GM18519 (cell line): ENCODE measurements around the gene ATP1B2.
"Not testable (repeated sequence)": the region's sequence is repeated elsewhere in the genome, so short reads cannot be mapped to it uniquely, and the experiment has no call there.

Experiments
- ATAC-seq: cut with Tn5 transposase; IDR thresholded peaks from one replicate; pipeline ENCODE4 v1.9.1; 2021; ENCODE audit warnings: mild to moderate bottlenecking, moderate library complexity; ENCODE audit not compliant: unreplicated experiment, low FRiP score

ATP1B2 gene

DNA sequence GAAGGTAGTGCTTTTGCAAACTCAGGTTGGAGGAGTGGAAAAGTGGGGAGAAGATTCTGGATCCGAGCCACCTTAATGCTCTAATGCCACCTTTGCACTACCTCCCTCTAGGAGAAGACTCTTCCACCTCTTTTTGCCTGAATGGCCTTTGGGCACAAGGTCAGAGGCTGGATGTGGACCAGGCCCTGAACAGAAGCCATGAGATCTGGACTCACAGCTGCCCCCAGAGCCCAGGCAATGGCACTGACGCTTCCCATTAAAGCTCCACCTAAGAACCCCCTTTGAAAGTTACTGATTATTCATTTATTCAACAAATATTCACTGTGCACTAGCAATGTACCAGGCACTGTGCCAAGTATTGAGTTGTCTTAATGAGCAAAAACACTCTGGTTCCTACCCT is 17.6 kb upstream of the ATP1B2 start:
- ATAC-seq: no peak

DNA sequence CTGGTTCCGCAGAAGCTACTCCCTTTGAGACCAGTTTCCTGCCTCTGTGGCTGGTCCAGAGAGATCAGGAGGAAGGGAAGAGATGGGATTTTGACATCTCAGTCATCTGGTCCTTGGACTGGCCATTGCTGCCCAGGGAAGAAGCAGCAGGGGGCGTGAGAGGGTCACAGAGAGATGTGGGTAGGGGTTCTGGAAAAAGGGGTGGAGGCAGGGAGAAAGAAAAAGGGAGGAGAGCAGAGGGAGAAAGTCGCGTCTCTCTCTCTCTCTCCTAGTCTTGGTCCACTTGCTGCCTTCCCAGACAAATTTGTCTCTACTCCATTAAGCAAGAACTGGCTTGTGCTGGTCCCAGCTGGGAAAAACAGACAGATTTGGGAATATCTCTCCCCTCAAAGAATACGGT is 16.3 kb upstream of the ATP1B2 start:
- no peak for ATAC-seq

GRCh38 chr17:7636163-7636562 is 14.6 kb upstream of the ATP1B2 start:
- no peak for ATAC-seq

DNA sequence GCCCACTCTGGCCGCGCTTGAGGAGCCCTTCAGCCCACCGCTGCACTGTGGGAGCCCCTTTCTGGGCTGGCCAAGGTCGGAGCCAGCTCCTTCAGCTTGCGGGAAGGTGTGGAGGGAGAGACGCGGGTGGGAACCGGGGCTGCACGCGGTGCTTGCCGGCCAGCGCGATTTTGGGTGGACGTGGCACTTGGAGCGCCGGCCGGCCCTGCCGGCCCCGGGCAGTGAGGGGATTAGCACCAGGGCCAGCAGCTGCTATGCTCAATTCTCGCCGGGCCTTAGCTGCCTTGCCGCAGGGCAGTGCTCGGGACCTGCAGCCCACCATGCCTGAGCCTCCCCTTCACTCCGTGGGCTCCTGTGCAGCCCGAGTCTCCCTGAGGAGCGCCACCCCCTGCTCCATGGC is 9.9 kb upstream of the ATP1B2 start:
- no peak for ATAC-seq

DNA sequence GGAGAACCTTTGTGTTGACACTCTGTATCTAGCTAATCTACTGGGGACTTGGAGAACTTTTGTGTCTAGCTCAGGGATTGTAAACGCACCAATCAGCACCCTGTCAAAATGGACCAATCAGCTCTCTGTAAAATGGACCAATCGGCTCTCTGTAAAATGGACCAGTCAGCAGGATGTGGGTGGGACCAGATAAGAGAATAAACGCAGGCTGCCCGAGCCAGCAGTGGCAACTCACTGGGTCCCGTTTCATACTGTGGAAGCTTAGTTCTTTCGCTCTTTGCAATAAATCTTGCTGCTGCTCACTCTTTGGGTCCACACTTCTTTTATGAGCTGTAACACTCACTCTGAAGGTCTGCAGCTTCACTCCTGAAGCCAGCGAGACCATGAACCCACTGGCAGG is 9.1 kb upstream of the ATP1B2 start:
- ATAC-seq: not testable (repeated sequence)

GRCh38 chr17:7644775-7645174 is 6.0 kb upstream of the ATP1B2 start:
- no peak for ATAC-seq

DNA sequence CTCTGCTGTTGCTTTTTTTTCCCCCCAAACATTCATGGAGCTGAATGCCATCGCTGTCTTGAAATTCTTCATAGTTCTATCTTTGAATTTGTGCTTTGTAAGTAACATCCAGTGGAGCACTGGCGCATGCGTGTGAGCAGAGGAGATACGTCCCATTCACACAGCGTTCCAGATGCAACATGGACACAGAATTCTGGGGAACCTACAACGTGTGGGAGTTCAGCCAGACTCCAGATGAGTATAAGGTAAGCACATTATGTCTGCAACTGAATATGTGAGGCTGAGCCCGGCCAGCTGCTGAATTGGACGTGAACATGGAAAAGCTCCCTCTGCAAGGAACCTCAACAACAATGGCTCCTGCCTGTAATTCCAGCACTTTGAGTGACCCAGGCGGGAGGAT is 4.3 kb upstream of the ATP1B2 start:
- no peak for ATAC-seq

DNA sequence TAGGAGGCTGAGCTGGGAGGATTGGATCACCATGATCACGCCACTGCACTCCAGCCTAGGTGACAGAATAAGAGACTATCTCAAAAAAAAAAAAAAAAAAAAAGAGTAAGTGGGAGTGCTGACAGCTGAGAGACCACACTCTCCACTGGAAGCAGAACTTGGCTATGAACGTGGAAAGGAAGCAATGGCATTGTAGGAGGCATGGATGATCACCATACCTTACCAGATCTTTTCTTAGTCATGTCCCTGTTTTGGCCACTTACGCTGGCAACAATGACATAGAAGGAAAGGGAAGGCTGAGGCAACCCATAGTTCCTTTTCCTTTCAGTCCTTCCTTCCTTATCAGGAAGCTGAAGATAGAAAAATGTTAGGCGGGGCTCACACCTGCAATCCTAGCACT is 3.7 kb upstream of the ATP1B2 start:
- no peak for ATAC-seq

DNA sequence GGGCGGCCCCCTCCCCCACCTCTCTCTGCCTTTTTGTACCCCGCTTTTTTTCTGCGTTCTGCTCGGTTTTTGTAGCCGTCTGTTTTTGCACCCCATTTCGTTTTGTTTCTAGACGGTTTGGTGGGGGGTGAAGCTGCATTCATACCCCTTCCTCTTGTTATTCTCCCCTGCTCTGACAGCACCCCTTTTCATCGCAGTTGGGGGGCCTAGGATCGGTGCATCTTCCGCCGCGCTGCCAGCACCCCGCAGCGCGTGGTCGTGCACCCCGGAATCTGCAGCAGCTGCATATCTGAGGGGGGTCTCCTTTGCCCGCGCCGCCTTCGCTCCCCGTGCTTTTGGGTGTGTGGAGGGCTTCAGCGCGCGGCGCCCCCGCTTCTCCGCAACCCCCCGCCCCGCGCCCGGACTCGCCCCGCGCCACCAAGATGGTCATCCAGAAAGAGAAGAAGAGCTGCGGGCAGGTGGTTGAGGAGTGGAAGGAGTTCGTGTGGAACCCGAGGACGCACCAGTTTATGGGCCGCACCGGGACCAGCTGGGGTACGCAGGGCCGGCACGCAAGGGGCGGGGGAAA is 455 bp downstream of the ATP1B2 start:
- ATAC-seq: no peak

GRCh38 chr17:7651665-7652387 is 1.1 kb downstream of the ATP1B2 start:
- no peak for ATAC-seq

GRCh38 chr17:7652388-7653356 is 1.9 kb downstream of the ATP1B2 start:
- ATAC-seq: no peak

GRCh38 chr17:7654832-7655540 is 4.3 kb downstream of the ATP1B2 start:
- ATAC-seq: no peak

- ATAC-seq: no peak
Observed at GRCh38 chr17:7655541-7655840, 4.8 kb downstream of the ATP1B2 start.

GRCh38 chr17:7656958-7657609 is 6.4 kb downstream of the ATP1B2 start:
- no peak for ATAC-seq

- ATAC-seq: no peak
Observed at GRCh38 chr17:7667656-7668406, 17.1 kb downstream of the ATP1B2 start.

GRCh38 chr17:7668482-7668881 is 17.8 kb downstream of the ATP1B2 start:
- no peak for ATAC-seq

DNA sequence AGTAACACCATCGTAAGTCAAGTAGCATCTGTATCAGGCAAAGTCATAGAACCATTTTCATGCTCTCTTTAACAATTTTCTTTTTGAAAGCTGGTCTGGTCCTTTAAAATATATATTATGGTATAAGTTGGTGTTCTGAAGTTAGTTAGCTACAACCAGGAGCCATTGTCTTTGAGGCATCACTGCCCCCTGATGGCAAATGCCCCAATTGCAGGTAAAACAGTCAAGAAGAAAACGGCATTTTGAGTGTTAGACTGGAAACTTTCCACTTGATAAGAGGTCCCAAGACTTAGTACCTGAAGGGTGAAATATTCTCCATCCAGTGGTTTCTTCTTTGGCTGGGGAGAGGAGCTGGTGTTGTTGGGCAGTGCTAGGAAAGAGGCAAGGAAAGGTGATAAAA is 22.5 kb downstream of the ATP1B2 start:
- ATAC-seq: no peak

DNA sequence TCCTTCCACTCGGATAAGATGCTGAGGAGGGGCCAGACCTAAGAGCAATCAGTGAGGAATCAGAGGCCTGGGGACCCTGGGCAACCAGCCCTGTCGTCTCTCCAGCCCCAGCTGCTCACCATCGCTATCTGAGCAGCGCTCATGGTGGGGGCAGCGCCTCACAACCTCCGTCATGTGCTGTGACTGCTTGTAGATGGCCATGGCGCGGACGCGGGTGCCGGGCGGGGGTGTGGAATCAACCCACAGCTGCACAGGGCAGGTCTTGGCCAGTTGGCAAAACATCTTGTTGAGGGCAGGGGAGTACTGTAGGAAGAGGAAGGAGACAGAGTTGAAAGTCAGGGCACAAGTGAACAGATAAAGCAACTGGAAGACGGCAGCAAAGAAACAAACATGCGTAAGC is 24.2 kb downstream of the ATP1B2 start:
- ATAC-seq: no peak

- ATAC-seq: no peak
Observed at GRCh38 chr17:7676533-7676932, 25.8 kb downstream of the ATP1B2 start.
